ENCODE data around the gene MSI2. TPM values are rescaled to one million over a fixed set of nuclear protein-coding genes. Genes with fewer than 3 reads are reported as not detected.

The MSI2 gene
- total RNA-seq, 2 donors from 2014 or later = 53.1 to 74.0 TPM

GRCh38 chr17:57576744-57577143, 320.4 kb downstream of the MSI2 start:
- DNase-seq (ENCODE audit: low spot score) = no peak
- Histone ChIP-seq H3K4me1 (replicated peaks) (no peaks in the 10 kb centered on the region), H3K36me3 (no peaks in the 10 kb centered on the region), H3K27ac (no peak overlapping the region), H3K4me3 (no peak overlapping the region), H3K9me3 (no peaks in the 10 kb centered on the region), H3K27me3 (replicated peaks; ENCODE audit: insufficient read depth) (no peaks in the 10 kb centered on the region)
- intact Hi-C loops (cut with DNase I) = no loop called here
- TF ChIP-seq CTCF (IDR thresholded peaks at IDR 0.05) (no peak), POLR2AphosphoS5 (IDR thresholded peaks at IDR 0.05) (no peak), POLR2A (IDR thresholded peaks at IDR 0.05) (no peak)
- WGBS = 88% methylated on average over 8 of the region's 8 CpGs

DNA sequence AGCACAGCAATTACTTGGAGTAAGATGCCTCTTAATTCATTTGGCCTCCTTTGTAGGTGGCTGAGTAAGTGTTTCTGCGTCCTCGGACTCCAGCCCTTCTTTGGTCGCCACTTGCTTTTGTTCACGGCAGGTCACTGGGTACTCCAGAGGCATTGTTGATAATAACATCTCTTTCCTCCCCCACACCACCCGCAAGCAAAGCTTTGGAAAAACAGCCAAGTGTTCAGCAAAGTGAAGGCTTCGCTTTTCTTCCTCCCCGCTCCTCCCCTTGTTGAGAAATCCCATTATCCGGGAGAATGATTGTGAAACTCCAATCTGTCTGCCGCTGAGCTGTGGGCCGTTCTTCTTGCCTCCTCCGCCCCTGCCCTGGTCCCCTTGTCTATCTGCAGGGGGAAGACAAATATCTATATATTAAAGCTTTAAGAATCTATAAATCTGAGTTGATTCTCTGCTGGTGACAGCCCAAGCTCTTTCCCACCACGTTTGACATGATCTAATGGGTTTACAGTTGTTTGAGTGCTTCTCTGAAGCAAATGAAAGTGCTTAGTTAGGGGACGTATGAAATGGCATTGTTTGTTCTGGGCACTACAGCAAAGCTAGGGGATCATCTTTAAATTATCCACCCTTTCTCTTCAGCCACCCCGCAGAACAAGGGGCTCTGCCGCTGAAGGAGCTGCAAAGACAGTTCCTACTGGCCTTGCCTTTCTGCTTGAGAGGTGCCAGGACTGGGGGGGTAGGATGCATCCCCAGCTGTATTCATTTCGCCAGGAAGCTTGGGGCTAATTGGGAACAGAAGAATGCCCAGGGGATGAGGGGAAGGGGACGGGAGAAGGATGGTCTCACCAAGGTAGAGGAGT, 321.7 kb downstream of the MSI2 start:
- Histone ChIP-seq H3K27me3 (replicated peaks; ENCODE audit: insufficient read depth) (no peaks in the 10 kb centered on the region), H3K9me3 (no peaks in the 10 kb centered on the region), H3K36me3 (no peaks in the 10 kb centered on the region), H3K27ac (peak overlapping the region; percentile 4 to 32), H3K4me3 (no peak overlapping the region), H3K4me1 (replicated peaks) (no peaks in the 10 kb centered on the region)
- WGBS = 22% methylated on average over 17 of the region's 17 CpGs
- intact Hi-C loops (cut with DNase I) = no loop called here
- TF ChIP-seq POLR2A (IDR thresholded peaks at IDR 0.05) (no peak), POLR2AphosphoS5 (IDR thresholded peaks at IDR 0.05) (peak; percentile 69)
- peak; percentile 29 for DNase-seq (ENCODE audit: low spot score)

GRCh38 chr17:57578608-57579225, 322.4 kb downstream of the MSI2 start:
- H3K36me3 ChIP-seq = no peaks in the 10 kb centered on the region
- H3K27me3 ChIP-seq (replicated peaks; ENCODE audit: insufficient read depth) = no peaks in the 10 kb centered on the region
- no peak for DNase-seq (ENCODE audit: low spot score)
- TF ChIP-seq POLR2AphosphoS5 (IDR thresholded peaks at IDR 0.05) = no peak
- TF ChIP-seq POLR2A (IDR thresholded peaks at IDR 0.05) = no peak
- TF ChIP-seq CTCF (IDR thresholded peaks at IDR 0.05) = no peak
- H3K9me3 ChIP-seq = no peaks in the 10 kb centered on the region
- H3K4me1 ChIP-seq (replicated peaks) = no peaks in the 10 kb centered on the region
- H3K27ac ChIP-seq = peak overlapping the region in 1 of 2 donors; percentile 32
- WGBS = 52% methylated on average over 5 of the region's 5 CpGs
- intact Hi-C loops (cut with DNase I) = no loop called here
- no peak overlapping the region for H3K4me3 ChIP-seq

GRCh38 chr17:57579245-57579644, 322.9 kb downstream of the MSI2 start:
- H3K4me3 ChIP-seq = no peak overlapping the region
- no peak for DNase-seq (ENCODE audit: low spot score)
- H3K36me3 ChIP-seq = no peaks in the 10 kb centered on the region
- no peaks in the 10 kb centered on the region for H3K4me1 ChIP-seq (replicated peaks)
- 90% methylated on average over 11 of the region's 11 CpGs for WGBS
- H3K27ac ChIP-seq = no peak overlapping the region
- no peaks in the 10 kb centered on the region for H3K9me3 ChIP-seq
- intact Hi-C loops (cut with DNase I) = no loop called here
- TF ChIP-seq POLR2AphosphoS5 (IDR thresholded peaks at IDR 0.05) (no peak), CTCF (IDR thresholded peaks at IDR 0.05) (no peak)
- H3K27me3 ChIP-seq (replicated peaks; ENCODE audit: insufficient read depth) = no peaks in the 10 kb centered on the region

GRCh38 chr17:57580055-57580739, 323.9 kb downstream of the MSI2 start:
- no peak for DNase-seq (ENCODE audit: low spot score)
- intact Hi-C loops (cut with DNase I) = loop anchor here (10.0 kb wide), 1 partner anchor 325 kb away; the partner anchor contains the start of gene MSI2
- Histone ChIP-seq H3K27me3 (replicated peaks; ENCODE audit: insufficient read depth) (no peaks in the 10 kb centered on the region), H3K9me3 (no peaks in the 10 kb centered on the region), H3K4me3 (no peak overlapping the region), H3K27ac (no peak overlapping the region), H3K36me3 (no peaks in the 10 kb centered on the region), H3K4me1 (replicated peaks) (no peaks in the 10 kb centered on the region)
- 79% methylated on average over 5 of the region's 5 CpGs for WGBS
- TF ChIP-seq POLR2AphosphoS5 (IDR thresholded peaks at IDR 0.05) (no peak), CTCF (IDR thresholded peaks at IDR 0.05) (no peak), POLR2A (IDR thresholded peaks at IDR 0.05) (no peak)
